Hepatocyte (in vitro differentiated cells): ENCODE data around the gene ANKRD11. TPM values are rescaled to one million over a fixed set of nuclear protein-coding genes. Genes with fewer than 3 reads are reported as not detected.

Source experiments
- DNase-seq: peaks from one replicate; pipeline ENCODE4 v3.0.0-alpha.2; 2016; ENCODE audit warnings: low spot score
- H2AFZ ChIP-seq: fragments of 200-600 bp; sonication (generic); 2 replicates; pipeline ENCODE4 v1.6.0; 2016; ENCODE audit warnings: antibody characterized with exemption, mild to moderate bottlenecking
- H3K27ac ChIP-seq: fragments of 200-600 bp; sonication (generic); 2 replicates; pipeline ENCODE4 v1.5.1; 2016; ENCODE audit warnings: mild to moderate bottlenecking
- H3K27me3 ChIP-seq: fragments of 200-600 bp; sonication (generic); 2 replicates; pipeline ENCODE4 v1.6.1; 2016
- H3K36me3 ChIP-seq: fragments of 200-600 bp; sonication (generic); replicated peaks from 2 replicates; pipeline ENCODE4 v1.5.1; 2016; ENCODE audit warnings: low read depth; ENCODE audit not compliant: insufficient read depth
- H3K4me1 ChIP-seq: fragments of 200-600 bp; sonication (generic); 2 replicates; pipeline ENCODE4 v1.5.1; 2016; ENCODE audit warnings: mild to moderate bottlenecking, moderate library complexity; ENCODE audit not compliant: insufficient read depth
- H3K4me2 ChIP-seq: fragments of 200-600 bp; sonication (generic); 2 replicates; pipeline ENCODE4 v1.6.0; 2016
- H3K4me3 ChIP-seq: fragments of 200-600 bp; sonication (generic); 2 replicates; pipeline ENCODE4 v1.5.1; 2016; ENCODE audit warnings: mild to moderate bottlenecking
- H3K79me2 ChIP-seq: fragments of 200-600 bp; sonication (generic); 2 replicates; pipeline ENCODE4 v1.6.0; 2017; ENCODE audit warnings: mild to moderate bottlenecking
- H3K9me2 ChIP-seq: fragments of 200-600 bp; sonication (generic); replicated peaks from 2 replicates; pipeline ENCODE4 v1.6.0; 2017; ENCODE audit warnings: mild to moderate bottlenecking; ENCODE audit not compliant: insufficient read depth
- H3K9me3 ChIP-seq: fragments of 200-600 bp; sonication (generic); 2 replicates; pipeline ENCODE4 v1.5.1; 2016; ENCODE audit warnings: low read depth, mild to moderate bottlenecking
- H4K20me1 ChIP-seq: fragments of 200-600 bp; sonication (generic); 2 replicates; pipeline ENCODE4 v1.6.0; 2016; ENCODE audit warnings: mild to moderate bottlenecking; ENCODE audit not compliant: insufficient read depth, poor library complexity, severe bottlenecking
- CTCF ChIP-seq: fragments of 200-600 bp; sonication (generic); IDR thresholded peaks from 2 replicates; pipeline ENCODE4 v1.5.1; 2016; ENCODE audit warnings: antibody characterized with exemption, mild to moderate bottlenecking; ENCODE audit not compliant: poor library complexity
- EZH2 ChIP-seq: fragments of 200-600 bp; sonication (generic); IDR thresholded peaks from 2 replicates; pipeline ENCODE4 v1.6.1; 2016; ENCODE audit warnings: antibody characterized with exemption, mild to moderate bottlenecking, borderline replicate concordance
- EZH2phosphoT487 ChIP-seq: fragments of 200-600 bp; sonication (generic); IDR thresholded peaks from one replicate; pipeline ENCODE4 v1.6.1; 2018; ENCODE audit warnings: antibody characterized with exemption, mild to moderate bottlenecking, low read depth, moderate library complexity; ENCODE audit not compliant: unreplicated experiment, severe bottlenecking
- WGBS: methylation state at CpG from one replicate; pipeline ENCODE4 v1.1.6; 2016; ENCODE audit warnings: low lambda C conversion rate; ENCODE audit errors: missing lambda C conversion rate; 5-methylcytosine and 5-hydroxymethylcytosine counted together
- polyA plus RNA-seq: library from polyadenylated mRNA; unstranded; fragments of >200 nt; fragmentation: Nextera tagmentation; extraction: Ambion mirVana; gene quantifications from 2 replicates; pipeline ENCODE4 v1.2.1, GENCODE V29; 2016
- total RNA-seq: library from RNA; depleted of rRNA; stranded (reverse); fragments of >200 nt; gene quantifications from 2 replicates; pipeline ENCODE4 v1.2.3, GENCODE V29; 2014

The ANKRD11 gene
- total and polyA plus RNA-seq, 2 experiments from 2014 or later, result 48.7 to 130 TPM

- Histone ChIP-seq H3K4me3 (peak overlapping the region; percentile 51), H3K27me3 (no peaks in the 10 kb centered on the region), H3K79me2 (peaks cover 55% of the 10 kb centered on the region), H3K9me2 (no peaks in the 10 kb centered on the region), H2AFZ (no peak overlapping the region), H3K9me3 (no peaks in the 10 kb centered on the region), H3K27ac (peak overlapping the region; percentile 91), H4K20me1 (peaks cover 19% of the 10 kb centered on the region), H3K36me3 (no peaks in the 10 kb centered on the region), H3K4me1 (peaks cover 20% of the 10 kb centered on the region), H3K4me2 (peak overlapping the region; percentile 99)
- no peak for DNase-seq
- TF ChIP-seq CTCF (no peak), EZH2phosphoT487 (no peak), EZH2 (no peak)
- 88% methylated on average over 24 of the region's 24 CpGs for WGBS
Measured at GRCh38 chr16:89491974-89492687, 1.8 kb upstream of the ANKRD11 start.

GRCh38 chr16:89491238-89491869 lies 993 bp upstream of the ANKRD11 start:
- DNase-seq, result no peak
- no peaks in the 10 kb centered on the region for H3K9me3 ChIP-seq
- H3K79me2 ChIP-seq, result peaks cover 61% of the 10 kb centered on the region

GRCh38 chr16:89489898-89490438 lies 393 bp downstream of the ANKRD11 start:
- Histone ChIP-seq H3K27ac (peak overlapping the region; percentile 98), H3K79me2 (peaks cover 75% of the 10 kb centered on the region), H3K9me2 (no peaks in the 10 kb centered on the region), H4K20me1 (peaks cover 40% of the 10 kb centered on the region), H3K4me1 (peaks cover 36% of the 10 kb centered on the region), H3K27me3 (no peaks in the 10 kb centered on the region), H3K36me3 (no peaks in the 10 kb centered on the region), H3K9me3 (no peaks in the 10 kb centered on the region), H3K4me3 (peak overlapping the region; percentile 70), H3K4me2 (peak overlapping the region; percentile 94), H2AFZ (no peak overlapping the region)
- no peak for DNase-seq
- WGBS, result 1% methylated on average over 25 of the region's 81 CpGs
- TF ChIP-seq EZH2 (no peak), CTCF (no peak), EZH2phosphoT487 (no peak)

More at GRCh38 chr16:89491238-89491869, 993 bp upstream of the ANKRD11 start:
- 3% methylated on average over 21 of the region's 22 CpGs for WGBS
- TF ChIP-seq EZH2phosphoT487 (no peak), CTCF (peak; percentile 12)
- Histone ChIP-seq H3K4me3 (peak overlapping the region; percentile 51), H2AFZ (peak overlapping the region; percentile 73), H4K20me1 (peaks cover 26% of the 10 kb centered on the region), H3K27ac (peak overlapping the region; percentile 91), H3K9me2 (no peaks in the 10 kb centered on the region), H3K4me1 (peaks cover 22% of the 10 kb centered on the region), H3K4me2 (peak overlapping the region; percentile 99), H3K27me3 (no peaks in the 10 kb centered on the region), H3K36me3 (no peaks in the 10 kb centered on the region)
